ENCODE measurements around the gene CFDP1. TPM values are rescaled to one million over a fixed set of nuclear protein-coding genes. Genes with fewer than 3 reads are reported as not detected.

CFDP1 gene
- total RNA-seq, 1 experiment from 2014 or later = 32.1 TPM

DNA sequence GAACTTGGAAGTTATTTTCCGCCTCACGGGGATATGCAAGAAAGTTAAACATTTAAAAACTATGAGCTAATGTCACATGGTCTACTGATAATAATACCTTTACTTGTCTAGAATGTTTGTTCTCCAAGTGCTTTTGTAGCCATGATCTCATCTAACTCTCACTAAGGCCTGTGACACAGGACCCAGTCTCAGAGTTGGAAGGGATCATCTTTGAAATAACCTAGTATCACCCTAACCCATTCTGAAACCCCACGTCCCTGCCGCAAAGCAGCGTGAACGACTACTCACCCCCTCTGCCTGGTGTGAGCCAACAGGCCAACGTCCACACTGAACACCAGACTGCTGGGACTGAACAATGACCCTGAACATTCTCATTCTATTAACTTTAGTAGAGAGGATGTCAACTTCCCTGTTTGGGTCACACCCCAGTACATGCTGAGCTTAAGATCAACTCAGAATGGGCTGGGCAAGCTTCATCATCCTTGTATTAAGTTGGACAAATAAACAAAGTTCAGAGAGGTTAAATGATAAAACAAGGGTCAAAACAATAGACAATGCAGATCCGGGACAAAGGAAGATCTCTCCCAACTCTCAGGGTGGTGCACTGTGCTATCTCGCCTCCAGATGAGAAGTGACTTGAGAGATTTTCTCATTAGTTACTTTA, 127.1 kb downstream of the CFDP1 start:
- Histone ChIP-seq H4K20me1 (ENCODE audit: low read length) (no peaks in the 10 kb centered on the region), H3K79me2 (ENCODE audit: low read length) (no peaks in the 10 kb centered on the region), H3K4me2 (ENCODE audit: low read length) (peak overlapping the region; percentile 64), H3K4me3 (ENCODE audit: low read length) (peak overlapping the region; percentile 30; the same call in 1 of the 2 replicates), H3F3A (ENCODE audit: low read length, unreplicated experiment) (peaks cover 8% of the 10 kb centered on the region), H3K4me1 (ENCODE audit: insufficient read depth, low read length) (peaks cover 26% of the 10 kb centered on the region), H3K9ac (ENCODE audit: low read length) (peak overlapping the region; percentile 82), H3K9me2 (replicated peaks; ENCODE audit: low read length) (no peaks in the 10 kb centered on the region), H3K9me3 (ENCODE audit: low read length) (no peaks in the 10 kb centered on the region), H3K36me3 (ENCODE audit: low read depth, low read length) (no peaks in the 10 kb centered on the region; the same call in 1 of the 2 replicates), H3K27me3 (ENCODE audit: low read length) (no peaks in the 10 kb centered on the region), H2AFZ (ENCODE audit: low read length) (no peak overlapping the region), H3K27ac (ENCODE audit: low read length) (peak overlapping the region; percentile 99)
- POLR2A ChIA-PET (ENCODE audit: unreplicated experiment) = interaction anchor here (0.6 to 1.5 kb wide), 2 partner anchors 56 to 61 kb away, joined by 3 to 7 read pairs; no protein-coding TSS in a partner anchor
- DNase-seq (peak; percentile 20), ATAC-seq (peak; percentile 4; the same call in 1 of the 2 replicates)
- BruUV-seq (replicated peaks) = TSS peak; percentile 87
- CTCF ChIA-PET = interaction anchor here (1.5 to 1.9 kb wide), 2 partner anchors 61 to 107 kb away, joined by 6 to 8 read pairs; no protein-coding TSS in a partner anchor
- intact Hi-C loops (cut with micrococcal nuclease) = no loop called here
- TF ChIP-seq EZH2phosphoT487 (IDR thresholded peaks at IDR 0.05; ENCODE audit: borderline replicate concordance, low read length) (no peak), EZH2 (IDR thresholded peaks at IDR 0.05; ENCODE audit: low read length, unreplicated experiment) (no peak)
- TF ChIP-seq, protein P1, sequence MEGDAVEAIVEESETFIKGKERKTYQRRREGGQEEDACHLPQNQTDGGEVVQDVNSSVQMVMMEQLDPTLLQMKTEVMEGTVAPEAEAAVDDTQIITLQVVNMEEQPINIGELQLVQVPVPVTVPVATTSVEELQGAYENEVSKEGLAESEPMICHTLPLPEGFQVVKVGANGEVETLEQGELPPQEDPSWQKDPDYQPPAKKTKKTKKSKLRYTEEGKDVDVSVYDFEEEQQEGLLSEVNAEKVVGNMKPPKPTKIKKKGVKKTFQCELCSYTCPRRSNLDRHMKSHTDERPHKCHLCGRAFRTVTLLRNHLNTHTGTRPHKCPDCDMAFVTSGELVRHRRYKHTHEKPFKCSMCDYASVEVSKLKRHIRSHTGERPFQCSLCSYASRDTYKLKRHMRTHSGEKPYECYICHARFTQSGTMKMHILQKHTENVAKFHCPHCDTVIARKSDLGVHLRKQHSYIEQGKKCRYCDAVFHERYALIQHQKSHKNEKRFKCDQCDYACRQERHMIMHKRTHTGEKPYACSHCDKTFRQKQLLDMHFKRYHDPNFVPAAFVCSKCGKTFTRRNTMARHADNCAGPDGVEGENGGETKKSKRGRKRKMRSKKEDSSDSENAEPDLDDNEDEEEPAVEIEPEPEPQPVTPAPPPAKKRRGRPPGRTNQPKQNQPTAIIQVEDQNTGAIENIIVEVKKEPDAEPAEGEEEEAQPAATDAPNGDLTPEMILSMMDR (conservative IDR thresholded peaks at IDR 0.05; ENCODE audit: low read depth, low read length) = no peak

DNA sequence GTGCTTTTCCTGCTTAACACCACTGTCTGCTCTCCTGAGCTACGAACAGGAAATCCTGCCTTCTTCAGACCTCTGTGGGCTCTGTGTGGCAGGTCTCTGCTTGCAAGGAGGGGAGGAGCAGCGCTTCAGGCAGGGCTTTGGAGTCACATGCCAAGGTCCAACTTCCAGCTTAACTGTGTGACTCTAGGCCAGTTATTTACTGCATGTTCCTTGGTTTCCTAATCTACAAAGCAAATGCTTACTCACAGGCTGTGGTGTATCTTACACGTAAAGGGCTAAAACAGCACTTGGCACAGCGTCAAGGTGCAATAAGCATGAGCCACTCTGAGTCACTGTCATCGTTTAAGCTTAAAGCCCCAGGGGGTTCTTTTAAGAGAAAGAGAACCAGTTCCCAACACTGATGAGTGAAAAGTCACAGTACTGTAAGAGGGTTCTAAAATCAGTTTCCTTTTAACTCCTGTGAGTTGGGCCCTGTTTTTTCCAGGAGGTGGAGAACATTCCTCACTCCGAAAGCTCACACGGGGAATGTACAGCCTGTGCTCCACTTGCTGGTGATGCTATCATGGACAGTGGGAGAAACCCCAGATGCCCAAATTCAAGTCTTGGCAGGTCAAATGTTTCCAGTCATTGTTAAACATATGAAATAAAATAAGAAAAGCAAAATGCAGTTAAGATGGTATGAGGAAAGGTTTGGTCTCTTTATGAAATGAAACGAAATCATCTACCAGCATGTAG, 127.8 kb downstream of the CFDP1 start:
- peaks cover 8% of the 10 kb centered on the region for H3F3A ChIP-seq (ENCODE audit: low read length, unreplicated experiment)
- CTCF ChIA-PET = interaction anchor here (0.7 to 1.9 kb wide), 4 partner anchors 60 to 106 kb away, joined by 3 to 8 read pairs (median 7); no protein-coding TSS in a partner anchor
- ATAC-seq (peak; percentile 94), DNase-seq (peak; percentile 98)
- peak overlapping the region; percentile 87 for H3K9ac ChIP-seq (ENCODE audit: low read length)
- TF ChIP-seq, protein P1 (conservative IDR thresholded peaks at IDR 0.05; ENCODE audit: low read depth, low read length) = peak; percentile 26; the same call in 1 of the 2 replicates
- TF ChIP-seq EZH2phosphoT487 (IDR thresholded peaks at IDR 0.05; ENCODE audit: borderline replicate concordance, low read length) = no peak
- H2AFZ ChIP-seq (ENCODE audit: low read length) = 0 out of 2 replicates have a peak overlapping the region, but pooled peaks have one; percentile 29
- H3K4me1 ChIP-seq (ENCODE audit: insufficient read depth, low read length) = peaks cover 26% of the 10 kb centered on the region
- H3K4me2 ChIP-seq (ENCODE audit: low read length) = peak overlapping the region; percentile 71
- H3K79me2 ChIP-seq (ENCODE audit: low read length) = no peaks in the 10 kb centered on the region
- H4K20me1 ChIP-seq (ENCODE audit: low read length) = no peaks in the 10 kb centered on the region
- H3K36me3 ChIP-seq (ENCODE audit: low read depth, low read length) = no peaks in the 10 kb centered on the region; the same call in 1 of the 2 replicates
- POLR2A ChIA-PET (ENCODE audit: unreplicated experiment) = interaction anchor here (0.6 to 1.5 kb wide), 6 partner anchors 51 to 321 kb away, joined by 3 to 7 read pairs (median 3); partner anchors contain the start of gene WDR59
- intact Hi-C loops (cut with micrococcal nuclease) = loop anchor here (1.0 to 2.0 kb wide), 4 partner anchors 37 to 80 kb away; no protein-coding TSS in a partner anchor
- H3K4me3 ChIP-seq (ENCODE audit: low read length) = peak overlapping the region; percentile 30; the same call in 1 of the 2 replicates
- H3K9me2 ChIP-seq (replicated peaks; ENCODE audit: low read length) = no peaks in the 10 kb centered on the region
- H3K27me3 ChIP-seq (ENCODE audit: low read length) = no peaks in the 10 kb centered on the region
- no peaks in the 10 kb centered on the region for H3K9me3 ChIP-seq (ENCODE audit: low read length)
- H3K27ac ChIP-seq (ENCODE audit: low read length) = peak overlapping the region; percentile 99
- no TSS peak for BruUV-seq (replicated peaks)

All from PC-3 (cell line).